ENCODE results near the gene ANXA8.

GRCh38 chr10:47451273-47451997 lies 32.5 kb downstream of the ANXA8 start:
- TF ChIP-seq CTCF (conservative IDR thresholded peaks at IDR 0.05 in 1 of 2, IDR thresholded peaks at IDR 0.05 in 1 of 2; ENCODE audit: low read depth in 1 of 2, low read length in 2 of 2) = no peak
- TF ChIP-seq EZH2 (IDR thresholded peaks at IDR 0.05; ENCODE audit: low read length, missing control alignments) = no peak
